Amniotic epithelial cell (primary cell): ENCODE measurements around the gene CSMD2.

Experiments
- DNase-seq: peaks from one replicate; pipeline ENCODE4 v3.0.0-alpha.2; 2010; ENCODE audit warnings: low read depth

Gene CSMD2

GRCh38 chr1:33635336-33636012, 529.6 kb downstream of the CSMD2 start:
- no peak for DNase-seq

- DNase-seq = peak; percentile 1
These were observed 530.2 kb downstream of the CSMD2 start for GRCh38 chr1:33634806-33635205.

- no peak for DNase-seq
These were observed 530.9 kb downstream of the CSMD2 start for GRCh38 chr1:33634143-33634542.

- peak; percentile 66 for DNase-seq
These were observed 531.8 kb downstream of the CSMD2 start for GRCh38 chr1:33633019-33633801.

GRCh38 chr1:33630686-33631085, 534.3 kb downstream of the CSMD2 start:
- DNase-seq = no peak

- DNase-seq = no peak
These were observed 538.2 kb downstream of the CSMD2 start for GRCh38 chr1:33626801-33627200.

GRCh38 chr1:33624991-33625870, 539.8 kb downstream of the CSMD2 start:
- no peak for DNase-seq

GRCh38 chr1:33624261-33624990, 540.6 kb downstream of the CSMD2 start:
- DNase-seq = no peak

GRCh38 chr1:33623811-33624210, 541.2 kb downstream of the CSMD2 start:
- no peak for DNase-seq

- no peak for DNase-seq
These were observed 542.3 kb downstream of the CSMD2 start for GRCh38 chr1:33622757-33623156.

GRCh38 chr1:33618636-33619035, 546.4 kb downstream of the CSMD2 start:
- no peak for DNase-seq

- no peak for DNase-seq
These were observed 547.6 kb downstream of the CSMD2 start for GRCh38 chr1:33617451-33617850.

GRCh38 chr1:33616780-33617179, 548.2 kb downstream of the CSMD2 start:
- no peak for DNase-seq

- DNase-seq = no peak
These were observed 549.5 kb downstream of the CSMD2 start for GRCh38 chr1:33615546-33615945.

GRCh38 chr1:33610864-33611455, 554.1 kb downstream of the CSMD2 start:
- DNase-seq = no peak

- DNase-seq = no peak
These were observed 554.6 kb downstream of the CSMD2 start for GRCh38 chr1:33610391-33610790.

GRCh38 chr1:33609739-33610138, 555.3 kb downstream of the CSMD2 start:
- DNase-seq = no peak

GRCh38 chr1:33608825-33609400, 556.1 kb downstream of the CSMD2 start:
- DNase-seq = no peak

- DNase-seq = no peak
These were observed 557.5 kb downstream of the CSMD2 start for GRCh38 chr1:33607444-33608005.

GRCh38 chr1:33606272-33606671, 558.8 kb downstream of the CSMD2 start:
- DNase-seq = no peak

- DNase-seq = no peak
These were observed 562.8 kb downstream of the CSMD2 start for GRCh38 chr1:33602271-33602670.
